H1 (cell line): ENCODE measurements around the gene POLR2A. TPM values are rescaled to one million over a fixed set of nuclear protein-coding genes. Genes with fewer than 3 reads are reported as not detected.

ENCODE experiments used
- ASH2L ChIP-seq: fragments of 200-600, 300-600 bp; sonication (generic); IDR thresholded peaks from one replicate; pipeline ENCODE4 v1.7.1; 2017; ENCODE audit warnings: low read length
- BACH1 ChIP-seq: IDR thresholded peaks from 2 replicates; pipeline ENCODE4 v1.6.1; 2012; ENCODE audit warnings: low read length, improper control_type of control experiment
- CBX8 ChIP-seq: fragments of 300-800, 300-1000 bp; sonication (generic); IDR thresholded peaks from 2 replicates; pipeline ENCODE4 v1.7.1; 2016; ENCODE audit warnings: low read depth, low read length, borderline replicate concordance
- CREB1 ChIP-seq: IDR thresholded peaks from 2 replicates; pipeline ENCODE4 v1.6.1; 2012; ENCODE audit warnings: inconsistent platforms
- CTBP2 ChIP-seq: IDR thresholded peaks from 2 replicates; pipeline ENCODE4 v1.7.0; 2011; ENCODE audit warnings: borderline replicate concordance, mild to moderate bottlenecking, moderate library complexity, mixed read lengths, low read length; ENCODE audit not compliant: insufficient read depth, insufficient read length
- GABPA ChIP-seq: IDR thresholded peaks from 2 replicates; pipeline ENCODE4 v1.6.1; 2011; ENCODE audit warnings: mild to moderate bottlenecking, low read length, moderate library complexity, borderline replicate concordance; ENCODE audit not compliant: insufficient read depth
- GTF2F1 ChIP-seq: IDR thresholded peaks from 2 replicates; pipeline ENCODE4 v1.6.1; 2012; ENCODE audit warnings: low read depth, low read length, improper control_type of control experiment, borderline replicate concordance
- KDM1A ChIP-seq: fragments of 200-600, 300-600 bp; sonication (generic); IDR thresholded peaks from 2 replicates; pipeline ENCODE4 v1.7.1; 2016; ENCODE audit warnings: mild to moderate bottlenecking, low read length, borderline replicate concordance
- KDM4A ChIP-seq: IDR thresholded peaks from one replicate; pipeline ENCODE4 v1.7.1; 2012; ENCODE audit warnings: low read depth, mild to moderate bottlenecking, moderate library complexity, low read length, inconsistent platforms; ENCODE audit not compliant: severe bottlenecking
- NRF1 ChIP-seq: IDR thresholded peaks from 2 replicates; pipeline ENCODE4 v1.6.1; 2011; ENCODE audit warnings: mild to moderate bottlenecking, low read depth, low read length, improper control_type of control experiment
- RFX5 ChIP-seq: IDR thresholded peaks from 2 replicates; pipeline ENCODE4 v1.6.1; 2011; ENCODE audit warnings: low read depth, low read length, improper control_type of control experiment, borderline replicate concordance
- SAP30 ChIP-seq: fragments of 300-600 bp; sonication (generic); IDR thresholded peaks from 2 replicates; pipeline ENCODE4 v1.7.1; 2012; ENCODE audit warnings: low read length, moderate library complexity, mild to moderate bottlenecking, inconsistent platforms; ENCODE audit not compliant: insufficient read depth, insufficient replicate concordance
- SIN3A ChIP-seq, 2 experiments: IDR thresholded peaks in 1 of 2; conservative IDR thresholded peaks in 1 of 2; 2 replicates each; pipeline ENCODE4 v1.6.1; 2011 to 2012; ENCODE audit warnings: low read length in 2 of 2, improper control_type of control experiment in 1 of 2, low read depth in 1 of 2, mild to moderate bottlenecking in 1 of 2
- SIX5 ChIP-seq: IDR thresholded peaks from 2 replicates; pipeline ENCODE4 v1.6.1; 2011; ENCODE audit warnings: mild to moderate bottlenecking, low read depth, low read length
- SP2 ChIP-seq: IDR thresholded peaks from 2 replicates; pipeline ENCODE4 v1.6.1; 2012; ENCODE audit warnings: mild to moderate bottlenecking, low read length, inconsistent platforms
- TAF7 ChIP-seq: optimal IDR thresholded peaks from 2 replicates; pipeline ENCODE3; 2011; ENCODE audit warnings: low read depth, mild to moderate bottlenecking, inconsistent platforms, low read length, moderate library complexity, borderline replicate concordance
- TCF12 ChIP-seq: IDR thresholded peaks from 2 replicates; pipeline ENCODE4 v1.6.1; 2011; ENCODE audit warnings: low read depth, mild to moderate bottlenecking, low read length
- YY1 ChIP-seq: IDR thresholded peaks from 2 replicates; pipeline ENCODE4 v1.6.1; 2011; ENCODE audit warnings: low read depth, mild to moderate bottlenecking, low read length
- ZNF274 ChIP-seq: IDR thresholded peaks from 2 replicates; pipeline ENCODE4 v1.7.0; 2012; ENCODE audit warnings: low read length, borderline replicate concordance; ENCODE audit errors: extremely low read depth
- polyA plus RNA-seq, 7 experiments: library from polyadenylated mRNA; depleted of rRNA in 3 of 7; stranded (reverse) in 5 of 7; unstranded in 2 of 7; fragments of >200 nt in 5 of 7; fragments of 200-250 nt in 2 of 7; gene quantifications; 1 replicate in 5 of 7; 2 replicates in 1 of 7; 4 replicates in 1 of 7; pipeline versions ENCODE4 v1.2.1 to v1.2.3, GENCODE V29; 2011 to 2013; ENCODE audit warnings: missing spikeins in 2 of 7, mixed read lengths in 2 of 7
- total RNA-seq: library from RNA; stranded (reverse); fragmentation: NEBNext Ultra II Directional; extraction: Animal tissue kit (Norgen Biotek cat#: 25700); gene quantifications from 2 replicates; pipeline ENCODE4 v1.2.1, GENCODE V29; 2021
- TF ChIP-seq, protein P1 (sequence below): IDR thresholded peaks from 2 replicates; pipeline ENCODE4 v1.6.1; 2011; ENCODE audit warnings: low read depth, mild to moderate bottlenecking, low read length; ENCODE audit not compliant: insufficient read depth
- TF ChIP-seq, protein P2 (sequence below): IDR thresholded peaks from 2 replicates; pipeline ENCODE4 v1.6.1; 2011; ENCODE audit warnings: low read length, improper control_type of control experiment

The POLR2A gene
- total and polyA plus RNA-seq, 2 of the 8 experiments (the other 6 are each of a cell fraction or from before 2014, with no cell fraction given): 26.8 to 150 TPM

DNA sequence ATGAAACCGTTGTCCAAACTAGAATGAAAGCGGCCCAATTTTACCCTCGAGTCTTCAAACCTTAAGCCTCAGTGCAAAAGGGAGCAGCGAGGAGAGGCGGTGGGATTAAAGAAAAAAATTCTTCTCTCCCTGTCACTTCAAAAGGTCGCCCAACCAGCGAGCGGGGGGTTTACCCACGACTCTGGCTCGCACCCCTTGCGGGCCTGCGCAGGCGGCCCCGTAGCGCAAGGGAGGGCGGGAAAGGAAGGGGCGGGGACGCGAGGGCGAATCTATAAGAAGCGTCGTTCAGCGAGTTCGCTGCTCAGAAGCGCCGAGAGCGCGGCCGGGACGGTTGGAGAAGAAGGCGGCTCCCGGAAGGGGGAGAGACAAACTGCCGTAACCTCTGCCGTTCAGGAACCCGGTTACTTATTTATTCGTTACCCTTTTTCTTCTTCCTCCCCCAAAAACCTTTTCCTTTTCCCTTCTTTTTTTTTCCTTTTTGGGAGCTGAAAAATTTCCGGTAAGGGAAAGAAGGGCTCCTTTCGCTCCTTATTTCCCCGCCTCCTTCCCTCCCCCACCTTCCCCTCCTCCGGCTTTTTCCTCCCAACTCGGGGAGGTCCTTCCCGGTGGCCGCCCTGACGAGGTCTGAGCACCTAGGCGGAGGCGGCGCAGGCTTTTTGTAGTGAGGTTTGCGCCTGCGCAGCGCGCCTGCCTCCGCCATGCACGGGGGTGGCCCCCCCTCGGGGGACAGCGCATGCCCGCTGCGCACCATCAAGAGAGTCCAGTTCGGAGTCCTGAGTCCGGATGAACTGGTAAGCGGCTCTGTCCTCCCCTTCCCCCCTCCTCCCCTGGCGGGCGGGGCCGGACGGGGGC lies at the start of gene POLR2A (continued):
- TF ChIP-seq KDM4A (peak; percentile 47), RFX5 (peak; percentile 39; the same call in 1 of the 2 replicates), ZNF274 (no peak), CREB1 (peak; percentile 46; the same call in 1 of the 2 replicates), SIN3A (conservative IDR thresholded peaks at IDR 0.05 in 1 of 2, IDR thresholded peaks at IDR 0.05 in 1 of 2; ENCODE audit: low read depth in 1 of 2, low read length in 2 of 2) (peak; percentile 78 to 92; a peak in 2 of 4 replicates), CTBP2 (no peak), SAP30 (peak; percentile 31), SP2 (no peak), NRF1 (peak; percentile 88), GTF2F1 (peak; percentile 95), SIX5 (no peak), ASH2L (peak; percentile 15), YY1 (peak; percentile 86), TAF7 (peak; percentile 98), CBX8 (no peak), BACH1 (no peak), GABPA (no peak), TCF12 (no peak; the same call in 1 of the 2 replicates), KDM1A (no peak)
- TF ChIP-seq, protein P1, sequence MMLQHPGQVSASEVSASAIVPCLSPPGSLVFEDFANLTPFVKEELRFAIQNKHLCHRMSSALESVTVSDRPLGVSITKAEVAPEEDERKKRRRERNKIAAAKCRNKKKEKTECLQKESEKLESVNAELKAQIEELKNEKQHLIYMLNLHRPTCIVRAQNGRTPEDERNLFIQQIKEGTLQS: no peak
- TF ChIP-seq, protein P2, sequence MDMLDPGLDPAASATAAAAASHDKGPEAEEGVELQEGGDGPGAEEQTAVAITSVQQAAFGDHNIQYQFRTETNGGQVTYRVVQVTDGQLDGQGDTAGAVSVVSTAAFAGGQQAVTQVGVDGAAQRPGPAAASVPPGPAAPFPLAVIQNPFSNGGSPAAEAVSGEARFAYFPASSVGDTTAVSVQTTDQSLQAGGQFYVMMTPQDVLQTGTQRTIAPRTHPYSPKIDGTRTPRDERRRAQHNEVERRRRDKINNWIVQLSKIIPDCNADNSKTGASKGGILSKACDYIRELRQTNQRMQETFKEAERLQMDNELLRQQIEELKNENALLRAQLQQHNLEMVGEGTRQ: 0 out of 2 replicates have a peak, but pooled peaks have one; percentile 19
